A549 (cell line): ENCODE results near the gene SPATA46. TPM values are rescaled to one million over a fixed set of nuclear protein-coding genes. Genes with fewer than 3 reads are reported as not detected.

ENCODE experiments used
- ATAC-seq, 2 experiments: fragments of 200-7000 bp in 1 of 2; fragments of >200 bp in 1 of 2; cut with Nextera tagmentation in 1 of 2; cut with Tn5 transposase in 1 of 2; 3 replicates each; pipeline versions ENCODE4 v1.8.0 to v1.9.1; 2018 to 2020; ENCODE audit warnings: mild to moderate bottlenecking in 1 of 2, moderate library complexity in 1 of 2
- CTCF ChIA-PET: fragments of 300-600 bp; sonication (Branson Sonifier 250); formaldehyde crosslinking; extraction: SDS; loops from one replicate; lab custom pipeline; 2021; ENCODE audit warnings: antibody characterized with exemption, inconsistent platforms; lab: Yijun Ruan, JAX
- POLR2A ChIA-PET: fragments of 350-600 bp; formaldehyde crosslinking; extraction: SDS; loops from one replicate; lab custom pipeline; 2021; ENCODE audit warnings: antibody characterized with exemption, inconsistent platforms; lab: Yijun Ruan, JAX
- DNase-seq, 2 experiments: peaks; one replicate each; pipeline versions ENCODE4 v3.0.0 to v3.0.0-alpha.2; 2011 to 2016; ENCODE audit warnings: low read depth in 1 of 2, low spot score in 1 of 2
- FAIRE-seq: peaks from 2 replicates; lab custom pipeline; 2011; peaks lifted over from hg19 to GRCh38; lab: Jason Lieb, UNC
- H3K27ac ChIP-seq, 2 experiments: fragments of >200 bp; sonication (Bioruptor Twin); formaldehyde crosslinking; 3 replicates each; pipeline ENCODE4 v1.5.1; 2016 to 2017
- H3K4me1 ChIP-seq: fragments of >200 bp; sonication (Bioruptor Twin); formaldehyde crosslinking; 3 replicates; pipeline ENCODE4 v1.6.1; 2016
- H3K4me2 ChIP-seq: fragments of >200 bp; sonication (Bioruptor Twin); formaldehyde crosslinking; 3 replicates; pipeline ENCODE4 v1.6.1; 2016
- H3K4me3 ChIP-seq: fragments of >200 bp; sonication (Bioruptor Twin); formaldehyde crosslinking; 3 replicates; pipeline ENCODE4 v1.5.1; 2016
- H3K9me3 ChIP-seq: fragments of >200 bp; sonication (Bioruptor Twin); formaldehyde crosslinking; 3 replicates; pipeline ENCODE4 v1.6.1; 2016
- CBX8 ChIP-seq: fragments of 200-600 bp; sonication (generic); IDR thresholded peaks from 2 replicates; pipeline ENCODE4 v1.6.1; 2016
- CEBPB ChIP-seq, 2 experiments: fragments of >200 bp in 1 of 2; sonication (Bioruptor Twin) in 1 of 2; formaldehyde crosslinking in 1 of 2; IDR thresholded peaks; 2 replicates each; pipeline ENCODE4 v1.6.1; 2012 to 2016
- CTCF ChIP-seq: fragments of >200 bp; sonication (Bioruptor Twin); formaldehyde crosslinking; IDR thresholded peaks from 3 replicates; pipeline ENCODE4 v1.5.1; 2016
- EHF ChIP-seq: fragments of 250-450 bp; sonication (Bioruptor Pico); IDR thresholded peaks from 2 replicates; pipeline ENCODE4 v1.5.0; 2020; ENCODE audit warnings: mild to moderate bottlenecking
- EP300 ChIP-seq, 2 experiments: fragments of >200 bp; sonication (Bioruptor Twin); formaldehyde crosslinking; IDR thresholded peaks; 2 replicates in 1 of 2; 3 replicates in 1 of 2; pipeline ENCODE4 v1.6.1; 2016 to 2017
- FOSL2 ChIP-seq, 2 experiments: fragments of 450-650 bp in 1 of 2; fragments of >200 bp in 1 of 2; sonication (Bioruptor Twin) in 1 of 2; formaldehyde crosslinking; IDR thresholded peaks; 2 replicates each; pipeline versions ENCODE4 v1.5.0 to v1.6.1; 2016 to 2020; ENCODE audit warnings: mild to moderate bottlenecking in 1 of 2, moderate library complexity in 1 of 2
- FOXS1 ChIP-seq: fragments of 250-450 bp; sonication (Bioruptor Pico); IDR thresholded peaks from 2 replicates; pipeline ENCODE4 v1.5.0; 2020; ENCODE audit warnings: mild to moderate bottlenecking, moderate library complexity
- HEYL ChIP-seq: fragments of 250-450 bp; sonication (Bioruptor Pico); IDR thresholded peaks from 2 replicates; pipeline ENCODE4 v1.8.0; 2021; ENCODE audit warnings: mild to moderate bottlenecking, moderate library complexity
- HOXA7 ChIP-seq: fragments of 250-450 bp; sonication (Bioruptor Pico); IDR thresholded peaks from 2 replicates; pipeline ENCODE4 v1.5.0; 2020; ENCODE audit warnings: mild to moderate bottlenecking, moderate library complexity
- HOXB5 ChIP-seq: fragments of 250-450 bp; sonication (Bioruptor Pico); IDR thresholded peaks from 2 replicates; pipeline ENCODE4 v1.5.0; 2020; ENCODE audit warnings: mild to moderate bottlenecking, moderate library complexity
- JUN ChIP-seq, 2 experiments: fragments of >200 bp; sonication (Bioruptor Twin); formaldehyde crosslinking; IDR thresholded peaks; 2 replicates in 1 of 2; 3 replicates in 1 of 2; pipeline ENCODE4 v1.6.1; 2016 to 2017
- JUNB ChIP-seq: fragments of >200 bp; sonication (Bioruptor Twin); formaldehyde crosslinking; IDR thresholded peaks from 2 replicates; pipeline ENCODE4 v1.6.1; 2016
- KDM5A ChIP-seq: fragments of 200-600 bp; sonication (generic); IDR thresholded peaks from 2 replicates; pipeline ENCODE4 v1.6.1; 2016; ENCODE audit warnings: antibody characterized with exemption, mild to moderate bottlenecking
- MAZ ChIP-seq: fragments of 150-350 bp; IDR thresholded peaks from 2 replicates; pipeline ENCODE4 v1.6.1; 2014; ENCODE audit warnings: antibody characterized with exemption, low read depth, low read length, borderline replicate concordance
- PBX3 ChIP-seq: IDR thresholded peaks from 2 replicates; pipeline ENCODE4 v1.6.1; 2012
- POLR2A ChIP-seq: IDR thresholded peaks from 2 replicates; pipeline ENCODE4 v1.6.1; 2012; ENCODE audit warnings: mild to moderate bottlenecking, low read length
- RAD21 ChIP-seq, 2 experiments: fragments of >200 bp in 1 of 2; sonication (Bioruptor Twin) in 1 of 2; formaldehyde crosslinking in 1 of 2; IDR thresholded peaks in 1 of 2; conservative IDR thresholded peaks in 1 of 2; 2 replicates in 1 of 2; 3 replicates in 1 of 2; pipeline ENCODE4 v1.6.1; 2012 to 2018; ENCODE audit warnings: inconsistent platforms in 1 of 2
- RCOR1 ChIP-seq: fragments of 150-350 bp; IDR thresholded peaks from 2 replicates; pipeline ENCODE4 v1.6.1; 2014; ENCODE audit warnings: antibody characterized with exemption, low read length, low read depth
- RNF2 ChIP-seq: fragments of 200-600 bp; sonication (generic); IDR thresholded peaks from 2 replicates; pipeline ENCODE4 v1.6.1; 2016; ENCODE audit warnings: low read depth, mild to moderate bottlenecking, antibody characterized with exemption, moderate library complexity, borderline replicate concordance
- ZFP36 ChIP-seq: fragments of 450-650 bp; IDR thresholded peaks from 2 replicates; pipeline ENCODE4 v1.6.1; 2014; ENCODE audit warnings: borderline replicate concordance; ENCODE audit not compliant: partially characterized antibody
- WGBS: methylation state at CpG from one replicate; pipeline ENCODE4 v1.1.6; 2017; ENCODE audit errors: missing lambda C conversion rate; 5-methylcytosine and 5-hydroxymethylcytosine counted together
- polyA plus RNA-seq, 4 experiments: library from polyadenylated mRNA; depleted of rRNA in 3 of 4; stranded (reverse); fragments of >200 nt; fragmentation: RNase III in 1 of 4; extraction: RNeasy Plus Mini Kit Qiagen cat#74134 plus additional on column Dnase treatment in 1 of 4; gene quantifications; 2 replicates in 3 of 4; 3 replicates in 1 of 4; pipeline ENCODE4 v1.2.3, GENCODE V29; 2011 to 2017
- TF ChIP-seq, protein P1 (sequence below): fragments of 250-450 bp; sonication (Bioruptor Pico); IDR thresholded peaks from 2 replicates; pipeline ENCODE4 v1.5.0; 2021; ENCODE audit warnings: mild to moderate bottlenecking, moderate library complexity, borderline replicate concordance
- TF ChIP-seq, protein P2 (sequence below): IDR thresholded peaks from 2 replicates; pipeline ENCODE4 v1.6.1; 2012; ENCODE audit warnings: low read depth, borderline replicate concordance

Gene SPATA46
- polyA plus RNA-seq, 2 of the 4 experiments (the other 2 are of a cell fraction): not detected

DNA sequence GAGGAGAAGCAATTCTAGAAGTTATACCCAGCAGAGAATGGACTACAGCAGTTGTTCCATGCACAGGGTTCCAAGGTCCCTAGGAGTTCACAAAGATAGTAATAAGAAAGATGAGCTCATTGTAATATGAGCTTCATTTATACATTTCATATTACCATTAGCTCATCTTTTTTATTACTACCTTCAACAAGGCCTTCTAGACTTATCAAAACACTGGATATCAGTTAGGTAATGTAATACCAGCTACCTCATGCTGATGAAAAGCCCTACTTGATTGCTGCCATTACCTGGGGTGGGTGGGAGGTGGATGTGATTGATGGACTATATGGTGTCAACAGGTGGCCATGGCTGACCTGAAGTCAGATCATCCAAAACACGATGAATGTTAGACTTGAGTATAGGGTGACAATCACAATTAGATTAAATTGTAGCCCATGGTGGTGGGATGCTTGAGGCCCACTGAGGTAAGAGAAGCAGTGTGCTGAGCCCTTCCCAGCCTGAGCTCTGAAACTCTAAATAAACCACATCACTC is 34.1 kb downstream of the SPATA46 start (continued):
- TF ChIP-seq, protein P1, sequence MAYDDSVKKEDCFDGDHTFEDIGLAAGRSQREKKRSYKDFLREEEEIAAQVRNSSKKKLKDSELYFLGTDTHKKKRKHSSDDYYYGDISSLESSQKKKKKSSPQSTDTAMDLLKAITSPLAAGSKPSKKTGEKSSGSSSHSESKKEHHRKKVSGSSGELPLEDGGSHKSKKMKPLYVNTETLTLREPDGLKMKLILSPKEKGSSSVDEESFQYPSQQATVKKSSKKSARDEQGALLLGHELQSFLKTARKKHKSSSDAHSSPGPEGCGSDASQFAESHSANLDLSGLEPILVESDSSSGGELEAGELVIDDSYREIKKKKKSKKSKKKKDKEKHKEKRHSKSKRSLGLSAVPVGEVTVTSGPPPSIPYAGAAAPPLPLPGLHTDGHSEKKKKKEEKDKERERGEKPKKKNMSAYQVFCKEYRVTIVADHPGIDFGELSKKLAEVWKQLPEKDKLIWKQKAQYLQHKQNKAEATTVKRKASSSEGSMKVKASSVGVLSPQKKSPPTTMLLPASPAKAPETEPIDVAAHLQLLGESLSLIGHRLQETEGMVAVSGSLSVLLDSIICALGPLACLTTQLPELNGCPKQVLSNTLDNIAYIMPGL (CRISPR knock-in tag): no peak
- TF ChIP-seq KDM5A (no peak), CBX8 (no peak), RCOR1 (no peak), ZFP36 (no peak)
- TF ChIP-seq, protein P2, sequence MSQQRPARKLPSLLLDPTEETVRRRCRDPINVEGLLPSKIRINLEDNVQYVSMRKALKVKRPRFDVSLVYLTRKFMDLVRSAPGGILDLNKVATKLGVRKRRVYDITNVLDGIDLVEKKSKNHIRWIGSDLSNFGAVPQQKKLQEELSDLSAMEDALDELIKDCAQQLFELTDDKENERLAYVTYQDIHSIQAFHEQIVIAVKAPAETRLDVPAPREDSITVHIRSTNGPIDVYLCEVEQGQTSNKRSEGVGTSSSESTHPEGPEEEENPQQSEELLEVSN: no peak

GRCh38 chr1:162336621-162337285 is 39.9 kb downstream of the SPATA46 start:
- no peak for FAIRE-seq
- ChIA-PET CTCF (no interaction called here), POLR2A (no interaction called here)
- no peak overlapping the region for H3K27ac ChIP-seq
- no peak overlapping the region for H3K4me2 ChIP-seq
- H3K4me3 ChIP-seq: no peak overlapping the region
- no peak for ATAC-seq
- no peak for DNase-seq
- no peak for TF ChIP-seq CEBPB (IDR thresholded peaks at IDR 0.05)
- TF ChIP-seq HOXA7: no peak
- no peak for TF ChIP-seq POLR2A
- no peak for TF ChIP-seq EHF (CRISPR knock-in tag)
- TF ChIP-seq PBX3: no peak
- TF ChIP-seq FOSL2 (IDR thresholded peaks at IDR 0.05): no peak
- no peak for TF ChIP-seq FOSL2 (CRISPR knock-in tag; IDR thresholded peaks at IDR 0.05)
- no peak for TF ChIP-seq RCOR1
- TF ChIP-seq CTCF: no peak
- no peak for TF ChIP-seq MAZ
- no peak for TF ChIP-seq JUNB
- TF ChIP-seq, protein P2: no peak
- no peak for TF ChIP-seq RNF2
- TF ChIP-seq HEYL: no peak
- no peak for TF ChIP-seq JUN (IDR thresholded peaks at IDR 0.05)
- TF ChIP-seq EP300 (IDR thresholded peaks at IDR 0.05): no peak
- TF ChIP-seq RAD21 (conservative IDR thresholded peaks at IDR 0.05 in 1 of 2, IDR thresholded peaks at IDR 0.05 in 1 of 2): no peak
- TF ChIP-seq HOXB5 (CRISPR knock-in tag): no peak
- TF ChIP-seq FOXS1 (CRISPR knock-in tag): no peak
- H3K4me1 ChIP-seq: no peaks in the 10 kb centered on the region
- 39% methylated on average over 7 of the region's 7 CpGs for WGBS
- H3K9me3 ChIP-seq: no peaks in the 10 kb centered on the region
